HepG2 (cell line): ENCODE results near the gene KCNJ14. TPM values are rescaled to one million over a fixed set of nuclear protein-coding genes. Genes with fewer than 3 reads are reported as not detected.

Source experiments
- ATAC-seq: fragments of 200-7000 bp; cut with Tn5 transposase; 3 replicates; pipeline ENCODE4 v1.9.1; 2020; ENCODE audit warnings: mild to moderate bottlenecking, moderate library complexity
- BruUV-seq: library from RNA; stranded (reverse); fragments of 400-500 nt; replicated peaks from 2 replicates; lab custom pipeline; 2021; lab: Mats Ljungman, UMichigan
- CTCF ChIA-PET: fragments of 300-600 bp; formaldehyde crosslinking; extraction: SDS; loops from one replicate; lab custom pipeline; 2021; ENCODE audit warnings: low total read pairs, inconsistent platforms, low intra/inter-chr PET ratio; lab: Yijun Ruan, JAX
- POLR2A ChIA-PET: fragments of 350-600 bp; sonication (Branson Sonifier 250); formaldehyde crosslinking; loops from one replicate; lab custom pipeline; 2020; ENCODE audit warnings: antibody characterized with exemption, inconsistent platforms; lab: Yijun Ruan, JAX
- DNase-seq: peaks from one replicate; pipeline ENCODE4 v3.0.0-alpha.2; 2015; ENCODE audit warnings: low spot score
- FAIRE-seq: peaks from 3 replicates; lab custom pipeline; 2011; peaks lifted over from hg19 to GRCh38; lab: Jason Lieb, UNC
- H2AFZ ChIP-seq: one replicate; pipeline ENCODE4 v1.6.1; 2011; ENCODE audit warnings: low read length, inconsistent platforms
- H3K27ac ChIP-seq: fragments of 300-600 bp; 3 replicates; pipeline ENCODE4 v1.8.0; 2011; ENCODE audit warnings: mixed run types, mild to moderate bottlenecking, mixed read lengths, low read length, inconsistent platforms; ENCODE audit not compliant: insufficient read depth; ENCODE audit errors: extremely low read length
- H3K27me3 ChIP-seq, 2 experiments: fragments of 200-600 bp in 1 of 2; 2 replicates in 1 of 2; 3 replicates in 1 of 2; pipeline versions ENCODE4 v1.6.0 to v1.8.0; 2011; ENCODE audit warnings: low read length in 2 of 2, mild to moderate bottlenecking in 2 of 2, moderate library complexity in 2 of 2, inconsistent platforms in 1 of 2; ENCODE audit not compliant: insufficient read depth in 2 of 2, control insufficient read depth in 1 of 2
- H3K36me3 ChIP-seq, 2 experiments: fragments of 200-600 bp in 1 of 2; replicated peaks in 1 of 2; 2 replicates in 1 of 2; 3 replicates in 1 of 2; pipeline versions ENCODE4 v1.5.1 to v1.8.0; 2011; ENCODE audit warnings: low read length in 2 of 2, inconsistent platforms in 1 of 2; ENCODE audit not compliant: insufficient read depth in 2 of 2, control insufficient read depth in 1 of 2
- H3K4me1 ChIP-seq: 2 replicates; pipeline ENCODE4 v1.5.1; 2012; ENCODE audit warnings: low read length, inconsistent platforms; ENCODE audit not compliant: insufficient read depth
- H3K4me2 ChIP-seq: 2 replicates; pipeline ENCODE4 v1.6.0; 2011; ENCODE audit warnings: low read depth, low read length, inconsistent platforms
- H3K4me3 ChIP-seq, 3 experiments: fragments of 200-600 bp in 1 of 3; sonication (generic), shearing (Covaris generic) in 1 of 3; replicated peaks in 1 of 3; 2 replicates each; pipeline ENCODE4 v1.5.1; 2011 to 2016; ENCODE audit warnings: low read length in 3 of 3, inconsistent platforms in 2 of 3, low read depth in 2 of 3, mild to moderate bottlenecking in 2 of 3, control low read depth in 1 of 3, mixed read lengths in 1 of 3; ENCODE audit not compliant: insufficient read depth in 1 of 3
- H3K79me2 ChIP-seq: one replicate; pipeline ENCODE4 v1.6.1; 2011; ENCODE audit warnings: low read length, inconsistent platforms; ENCODE audit not compliant: insufficient read depth
- H3K9ac ChIP-seq: 2 replicates; pipeline ENCODE4 v1.6.0; 2011; ENCODE audit warnings: mild to moderate bottlenecking, low read depth, low read length, inconsistent platforms; ENCODE audit not compliant: insufficient read depth
- H3K9me3 ChIP-seq: 2 replicates; pipeline ENCODE4 v1.5.1; 2012; ENCODE audit warnings: mild to moderate bottlenecking, low read length
- H4K20me1 ChIP-seq: 2 replicates; pipeline ENCODE4 v1.6.0; 2011; ENCODE audit warnings: inconsistent platforms, mild to moderate bottlenecking, low read length, moderate library complexity; ENCODE audit not compliant: insufficient read depth
- JARID2 ChIP-seq: sonication (generic); formaldehyde crosslinking; IDR thresholded peaks from 2 replicates; pipeline ENCODE4 v1.8.1; 2023; ENCODE audit warnings: missing genetic modification reagents, inconsistent platforms; ENCODE audit not compliant: insufficient replicate concordance
- MEF2D ChIP-seq: sonication (generic); formaldehyde crosslinking; IDR thresholded peaks from 2 replicates; pipeline ENCODE4 v1.5.1; 2020; ENCODE audit warnings: mild to moderate bottlenecking, missing genetic modification reagents
- RBM39 ChIP-seq: fragments of 200-400 bp; formaldehyde crosslinking; IDR thresholded peaks from one replicate; pipeline ENCODE4 v1.6.1; 2018; ENCODE audit warnings: antibody characterized with exemption, mild to moderate bottlenecking, low read depth, low read length; ENCODE audit not compliant: poor library complexity, severe bottlenecking
- SNAI1 ChIP-seq: sonication (generic); formaldehyde crosslinking; IDR thresholded peaks from 2 replicates; pipeline ENCODE4 v1.5.0; 2020; ENCODE audit warnings: mild to moderate bottlenecking, missing genetic modification reagents, borderline replicate concordance
- SP5 ChIP-seq: IDR thresholded peaks from 2 replicates; pipeline ENCODE4 v1.6.1; 2016; ENCODE audit warnings: low read depth, borderline replicate concordance
- SUZ12 ChIP-seq: fragments of 150-350 bp; IDR thresholded peaks from 2 replicates; pipeline ENCODE4 v1.6.1; 2014; ENCODE audit warnings: low read depth, low read length
- TAF15 ChIP-seq: fragments of 200-400 bp; formaldehyde crosslinking; IDR thresholded peaks from one replicate; pipeline ENCODE4 v1.6.1; 2018; ENCODE audit warnings: mild to moderate bottlenecking, low read depth, low read length; ENCODE audit not compliant: poor library complexity, severe bottlenecking
- YEATS4 ChIP-seq: sonication (generic); formaldehyde crosslinking; IDR thresholded peaks from 2 replicates; pipeline ENCODE4 v1.4.0; 2020; ENCODE audit warnings: missing genetic modification reagents, borderline replicate concordance
- ZNF317 ChIP-seq: sonication (generic); formaldehyde crosslinking; IDR thresholded peaks from 2 replicates; pipeline ENCODE4 v1.5.0; 2020; ENCODE audit warnings: mild to moderate bottlenecking, missing genetic modification reagents
- ZNF501 ChIP-seq: sonication (generic); formaldehyde crosslinking; IDR thresholded peaks from 2 replicates; pipeline ENCODE4 v1.5.1; 2020; ENCODE audit warnings: mild to moderate bottlenecking, moderate library complexity, missing genetic modification reagents
- ZNF549 ChIP-seq: sonication (generic); formaldehyde crosslinking; IDR thresholded peaks from 2 replicates; pipeline ENCODE4 v1.5.0; 2020; ENCODE audit warnings: missing genetic modification reagents
- ZNF605 ChIP-seq: sonication (generic); formaldehyde crosslinking; IDR thresholded peaks from 2 replicates; pipeline ENCODE4 v1.8.0; 2022; ENCODE audit warnings: mild to moderate bottlenecking, missing genetic modification reagents
- ZNF629 ChIP-seq: sonication (generic); formaldehyde crosslinking; conservative IDR thresholded peaks from 2 replicates; pipeline ENCODE4 v1.5.0; 2020; ENCODE audit warnings: missing genetic modification reagents
- ZNF749 ChIP-seq: sonication (generic); formaldehyde crosslinking; IDR thresholded peaks from 2 replicates; pipeline ENCODE4 v1.8.0; 2022; ENCODE audit warnings: mild to moderate bottlenecking, missing genetic modification reagents, moderate library complexity, borderline replicate concordance
- ZNF776 ChIP-seq: sonication (generic); formaldehyde crosslinking; IDR thresholded peaks from 2 replicates; pipeline ENCODE4 v1.4.0; 2020; ENCODE audit warnings: mild to moderate bottlenecking, missing genetic modification reagents
- ZNF780A ChIP-seq: sonication (generic); formaldehyde crosslinking; IDR thresholded peaks from 2 replicates; pipeline ENCODE4 v1.8.0; 2022; ENCODE audit warnings: mild to moderate bottlenecking, missing genetic modification reagents, moderate library complexity
- WGBS: methylation state at CpG from one replicate; pipeline ENCODE4 v1.1.6; 2017; ENCODE audit warnings: low lambda C conversion rate; 5-methylcytosine and 5-hydroxymethylcytosine counted together
- in situ Hi-C: cut with HindIII; loops from 2 replicates; pipeline ENCODE4 v1.10.0; 2017; ENCODE audit warnings: low pct_unique_long_range_greater_than_20kb; ENCODE audit not compliant: extremely low pct_ligation_motif_present
- intact Hi-C: fragments of 100-400 bp; cut with micrococcal nuclease; formaldehyde crosslinking; loops from one replicate; pipeline ENCODE4 v1.10.0; 2022; ENCODE audit not compliant: unreplicated experiment
- polyA plus RNA-seq, 8 experiments: library from polyadenylated mRNA; depleted of rRNA in 3 of 8; stranded (reverse) in 7 of 8; unstranded in 1 of 8; fragments of >200 nt; fragmentation: Illumina TruSeq in 4 of 8; extraction: Trizol in 4 of 8; gene quantifications; 2 replicates each; pipeline versions ENCODE4 v1.2.1 to v1.2.3, GENCODE V29; 2011 to 2016; ENCODE audit warnings: low read depth in 4 of 8, missing spikeins in 1 of 8, mixed read lengths in 1 of 8; ENCODE audit not compliant: insufficient read depth in 1 of 8
- total RNA-seq, 5 experiments: library from RNA; depleted of rRNA; stranded (reverse); fragments of >200 nt; fragmentation: Illumina TruSeq; extraction: Trizol; gene quantifications; 2 replicates each; pipeline ENCODE4 v1.2.3, GENCODE V29; 2016; ENCODE audit warnings: low read depth in 1 of 5
- TF ChIP-seq, protein P1 (sequence below): IDR thresholded peaks from 2 replicates; pipeline ENCODE4 v1.6.1; 2012; ENCODE audit warnings: low read length, improper control_type of control experiment

KCNJ14 gene
- total and polyA plus RNA-seq, 2 of the 13 experiments (the other 11 are each of a cell fraction or from before 2014, with no cell fraction given) = 0.20 to 0.51 TPM

DNA sequence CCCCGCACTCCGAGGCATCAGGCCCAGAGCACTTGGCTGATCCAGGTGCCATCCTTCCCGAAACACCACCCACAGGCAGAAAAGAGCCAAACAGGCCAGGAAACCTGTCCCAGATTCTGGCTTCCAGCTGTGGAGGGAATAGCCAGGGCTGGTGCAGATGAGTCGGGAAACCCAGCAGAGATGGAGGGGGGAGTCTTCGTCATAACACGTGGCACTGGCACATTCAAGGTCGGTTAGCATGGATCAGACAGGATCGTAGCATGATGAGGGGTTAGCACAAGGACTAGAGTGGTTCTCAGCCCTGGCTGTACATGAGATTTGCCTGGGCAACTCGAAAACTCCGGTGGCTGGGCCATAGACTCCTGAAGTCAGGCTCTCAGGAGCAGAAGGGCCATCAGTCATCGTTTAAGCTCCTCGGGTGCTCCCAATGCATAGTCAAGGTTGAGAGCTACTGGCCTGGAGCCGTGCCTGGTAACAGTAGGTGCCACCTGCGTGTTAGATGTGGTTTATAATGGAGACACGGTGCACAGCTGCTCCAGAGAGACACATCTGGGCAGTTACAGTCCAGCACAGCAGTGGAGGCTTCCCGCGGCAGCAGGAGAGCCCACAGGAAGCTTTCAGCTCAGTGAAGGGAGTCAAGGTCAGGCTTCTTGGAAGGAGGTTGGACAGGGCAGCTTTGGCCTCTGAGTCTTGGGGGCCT lies 20.1 kb downstream of the KCNJ14 start:
- Histone ChIP-seq H3K4me2 (no peak overlapping the region), H4K20me1 (no peaks in the 10 kb centered on the region), H3K9ac (no peak overlapping the region), H3K27ac (no peak overlapping the region), H3K36me3 (peaks cover 28 to 58% of the 10 kb centered on the region in 2 experiments; a peak in 4 of 5 replicates), H3K4me1 (peaks cover 6% of the 10 kb centered on the region; the same call in 1 of the 2 replicates), H3K79me2 (no peaks in the 10 kb centered on the region), H3K4me3 (no peak overlapping the region), H3K9me3 (no peaks in the 10 kb centered on the region)
- no TSS peak for BruUV-seq
- ChIA-PET CTCF (no interaction called here), POLR2A (no interaction called here)
- ATAC-seq (no peak), FAIRE-seq (no peak)
- WGBS = 97% methylated on average over 9 of the region's 17 CpGs
- TF ChIP-seq ZNF629 = no peak
- no peak for TF ChIP-seq ZNF501
- TF ChIP-seq ZNF749 (CRISPR knock-in tag) = no peak
- TF ChIP-seq TAF15 = no peak
- TF ChIP-seq YEATS4 = no peak
- TF ChIP-seq ZNF317 = no peak
- TF ChIP-seq SP5 = no peak
- TF ChIP-seq, all 625 proteins: peak for 0
- Histone ChIP-seq H3K27me3 (no peaks in the 10 kb centered on the region), H2AFZ (no peak overlapping the region)
- intact Hi-C loops = no loop called here
- DNase-seq = no peak
- in situ Hi-C loops = no loop called here

DNA sequence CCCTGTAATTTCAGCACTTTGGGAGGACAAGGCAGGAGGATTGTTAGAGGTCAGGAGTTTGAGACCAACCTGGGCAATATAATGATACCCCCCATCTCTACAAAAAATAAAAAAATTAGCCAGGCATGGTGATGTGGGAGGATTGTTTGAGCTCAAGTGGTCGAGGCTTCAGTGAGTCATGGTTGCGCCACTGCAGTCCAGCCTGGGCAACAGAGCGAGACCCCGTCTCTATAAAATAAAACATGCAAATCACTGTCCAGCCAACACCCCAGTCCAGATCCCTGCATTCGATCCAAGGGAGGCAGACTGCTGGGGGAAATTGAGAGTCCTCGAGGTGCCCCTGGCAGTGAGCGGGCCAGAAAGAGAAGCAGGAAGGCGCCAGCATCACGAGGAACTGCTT lies 20.8 kb downstream of the KCNJ14 start:
- no peak overlapping the region for H3K4me2 ChIP-seq
- no peak overlapping the region for H3K4me3 ChIP-seq
- H3K9ac ChIP-seq = no peak overlapping the region
- 95% methylated on average over 8 of the region's 9 CpGs for WGBS
- H3K9me3 ChIP-seq = no peaks in the 10 kb centered on the region
- ChIA-PET POLR2A (no interaction called here), CTCF (no interaction called here)
- H2AFZ ChIP-seq = no peak overlapping the region
- intact Hi-C loops (no loop called here), in situ Hi-C loops (no loop called here)
- BruUV-seq = no TSS peak
- no peak for DNase-seq
- no peak overlapping the region for H3K27ac ChIP-seq
- H3K79me2 ChIP-seq = no peaks in the 10 kb centered on the region
- H3K27me3 ChIP-seq = no peaks in the 10 kb centered on the region
- no peaks in the 10 kb centered on the region for H4K20me1 ChIP-seq
- no peak for ATAC-seq
- H3K4me1 ChIP-seq = no peaks in the 10 kb centered on the region
- FAIRE-seq = no peak
- peaks cover 25 to 52% of the 10 kb centered on the region in 2 experiments; a peak in 4 of 5 replicates for H3K36me3 ChIP-seq
- TF ChIP-seq MEF2D (CRISPR knock-in tag) = no peak
- no peak for TF ChIP-seq ZNF605 (CRISPR knock-in tag)
- TF ChIP-seq, protein P1, sequence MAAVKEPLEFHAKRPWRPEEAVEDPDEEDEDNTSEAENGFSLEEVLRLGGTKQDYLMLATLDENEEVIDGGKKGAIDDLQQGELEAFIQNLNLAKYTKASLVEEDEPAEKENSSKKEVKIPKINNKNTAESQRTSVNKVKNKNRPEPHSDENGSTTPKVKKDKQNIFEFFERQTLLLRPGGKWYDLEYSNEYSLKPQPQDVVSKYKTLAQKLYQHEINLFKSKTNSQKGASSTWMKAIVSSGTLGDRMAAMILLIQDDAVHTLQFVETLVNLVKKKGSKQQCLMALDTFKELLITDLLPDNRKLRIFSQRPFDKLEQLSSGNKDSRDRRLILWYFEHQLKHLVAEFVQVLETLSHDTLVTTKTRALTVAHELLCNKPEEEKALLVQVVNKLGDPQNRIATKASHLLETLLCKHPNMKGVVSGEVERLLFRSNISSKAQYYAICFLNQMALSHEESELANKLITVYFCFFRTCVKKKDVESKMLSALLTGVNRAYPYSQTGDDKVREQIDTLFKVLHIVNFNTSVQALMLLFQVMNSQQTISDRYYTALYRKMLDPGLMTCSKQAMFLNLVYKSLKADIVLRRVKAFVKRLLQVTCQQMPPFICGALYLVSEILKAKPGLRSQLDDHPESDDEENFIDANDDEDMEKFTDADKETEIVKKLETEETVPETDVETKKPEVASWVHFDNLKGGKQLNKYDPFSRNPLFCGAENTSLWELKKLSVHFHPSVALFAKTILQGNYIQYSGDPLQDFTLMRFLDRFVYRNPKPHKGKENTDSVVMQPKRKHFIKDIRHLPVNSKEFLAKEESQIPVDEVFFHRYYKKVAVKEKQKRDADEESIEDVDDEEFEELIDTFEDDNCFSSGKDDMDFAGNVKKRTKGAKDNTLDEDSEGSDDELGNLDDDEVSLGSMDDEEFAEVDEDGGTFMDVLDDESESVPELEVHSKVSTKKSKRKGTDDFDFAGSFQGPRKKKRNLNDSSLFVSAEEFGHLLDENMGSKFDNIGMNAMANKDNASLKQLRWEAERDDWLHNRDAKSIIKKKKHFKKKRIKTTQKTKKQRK = no peak
- TF ChIP-seq JARID2 (CRISPR knock-in tag) = no peak
- TF ChIP-seq ZNF549 (CRISPR knock-in tag) = no peak
- TF ChIP-seq ZNF776 = no peak
- TF ChIP-seq SUZ12 = no peak
- no peak for TF ChIP-seq RBM39
- TF ChIP-seq SNAI1 = no peak
- TF ChIP-seq ZNF780A = no peak
